Caco-2 (cell line): ENCODE results near the gene HSPA1B. TPM values are rescaled to one million over a fixed set of nuclear protein-coding genes. Genes with fewer than 3 reads are reported as not detected.
"Not testable (repeated sequence)": the region's sequence is repeated elsewhere in the genome, so short reads cannot be mapped to it uniquely, and the experiment has no call there.

Experiments
- BruUV-seq: library from RNA; stranded (reverse); fragments of 400-500 nt; replicated peaks from 2 replicates; lab custom pipeline; 2021; lab: Mats Ljungman, UMichigan
- CTCF ChIA-PET: fragments of 300-600 bp; sonication (Branson Sonifier 250); formaldehyde crosslinking; loops from one replicate; lab custom pipeline; 2022; ENCODE audit warnings: antibody characterized with exemption; lab: Charles Lee
- POLR2A ChIA-PET: fragments of 300-600 bp; sonication (Branson Sonifier 250); formaldehyde crosslinking; loops from one replicate; lab custom pipeline; 2022; ENCODE audit warnings: antibody characterized with exemption; lab: Charles Lee
- DNase-seq, 2 experiments: peaks; one replicate each; pipeline versions ENCODE4 v3.0.0 to v3.0.0-alpha.2; 2020 to 2022
- H3K27me3 ChIP-seq: replicated peaks from 2 replicates; pipeline ENCODE4 v1.6.0; 2011; ENCODE audit warnings: low read length; ENCODE audit not compliant: control insufficient read depth, insufficient read depth
- H3K36me3 ChIP-seq: 2 replicates; pipeline ENCODE4 v1.5.1; 2011; ENCODE audit warnings: low read length; ENCODE audit not compliant: control insufficient read depth, insufficient read depth
- H3K4me1 ChIP-seq: fragments of 250-450 bp; sonication (Bioruptor Pico); 2 replicates; pipeline ENCODE4 v1.5.1; 2020; ENCODE audit warnings: mild to moderate bottlenecking
- H3K4me3 ChIP-seq: 2 replicates; pipeline ENCODE4 v1.5.1; 2011; ENCODE audit warnings: low read depth, mild to moderate bottlenecking, control low read depth, low read length
- H3K9me3 ChIP-seq: fragments of 250-450 bp; sonication (Bioruptor Pico); 2 replicates; pipeline ENCODE4 v1.5.1; 2020; ENCODE audit warnings: mild to moderate bottlenecking, moderate library complexity
- H3K27ac Mint-ChIP-seq: one replicate; pipeline ENCODE4 v1.8.0; 2022; ENCODE audit warnings: mixed read lengths; ENCODE audit not compliant: unreplicated experiment
- H3K27me3 Mint-ChIP-seq: one replicate; pipeline ENCODE4 v1.8.0; 2022; ENCODE audit warnings: mixed read lengths; ENCODE audit not compliant: insufficient read depth, unreplicated experiment
- H3K36me3 Mint-ChIP-seq: one replicate; pipeline ENCODE4 v1.8.0; 2022; ENCODE audit warnings: mild to moderate bottlenecking, mixed read lengths; ENCODE audit not compliant: insufficient read depth, unreplicated experiment
- H3K4me1 Mint-ChIP-seq: one replicate; pipeline ENCODE4 v1.8.0; 2022; ENCODE audit warnings: low read depth, mixed read lengths; ENCODE audit not compliant: unreplicated experiment
- H3K4me3 Mint-ChIP-seq: one replicate; pipeline ENCODE4 v1.8.0; 2022; ENCODE audit warnings: mild to moderate bottlenecking, moderate library complexity, mixed read lengths; ENCODE audit not compliant: unreplicated experiment
- H3K9me3 Mint-ChIP-seq: one replicate; pipeline ENCODE4 v1.8.0; 2022; ENCODE audit warnings: mixed read lengths; ENCODE audit not compliant: unreplicated experiment
- intact Hi-C: fragments of 100-400 bp; cut with micrococcal nuclease; formaldehyde crosslinking; loops from one replicate; pipeline ENCODE4 v1.10.0; 2022; ENCODE audit not compliant: unreplicated experiment
- total RNA-seq: library from RNA; stranded (reverse); gene quantifications from 2 replicates; pipeline ENCODE4 v1.2.3, GENCODE V29; 2022
- TF ChIP-seq, protein P1 (sequence below), 2 experiments: fragments of 200-600 bp in 1 of 2; IDR thresholded peaks; 1 replicate in 1 of 2; 2 replicates in 1 of 2; pipeline versions ENCODE4 v1.5.1 to v1.8.0; 2011 to 2022; ENCODE audit warnings: antibody characterized with exemption in 1 of 2, control low read depth in 1 of 2, inconsistent platforms in 1 of 2, low read depth in 1 of 2, low read length in 1 of 2, mild to moderate bottlenecking in 1 of 2, moderate library complexity in 1 of 2; ENCODE audit not compliant: insufficient read depth in 1 of 2, severe bottlenecking in 1 of 2, unreplicated experiment in 1 of 2

Gene HSPA1B
- total RNA-seq, 1 experiment from 2014 or later: 99.0 TPM

DNA sequence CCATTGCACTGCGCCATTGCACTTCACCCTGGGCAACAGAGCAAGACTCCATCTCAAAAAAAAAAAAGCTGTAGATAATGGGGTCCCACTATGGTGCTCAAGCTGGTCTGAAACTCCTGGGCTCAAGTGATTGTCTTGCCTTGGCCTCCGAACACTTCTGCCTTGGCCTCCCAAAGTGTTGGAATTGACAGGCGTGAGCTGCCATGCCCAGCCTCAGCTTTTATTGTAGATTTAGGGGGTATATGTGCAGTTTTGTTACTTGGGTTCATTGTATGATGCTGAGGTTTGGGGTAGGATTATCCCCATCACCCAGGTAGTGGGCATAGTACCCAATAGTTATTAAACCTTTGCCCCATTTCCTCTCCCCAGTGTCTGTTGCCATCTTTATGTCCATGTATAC lies 11.4 kb downstream of the HSPA1B start:
- Mint-ChIP-seq H3K27me3 (no peaks in the 10 kb centered on the region), H3K4me1 (peaks cover 18% of the 10 kb centered on the region), H3K27ac (no peak overlapping the region), H3K4me3 (peak overlapping the region; percentile 46), H3K9me3 (no peaks in the 10 kb centered on the region), H3K36me3 (peaks cover 93% of the 10 kb centered on the region)
- H3K4me3 ChIP-seq: no peak overlapping the region
- intact Hi-C loops: no loop called here
- no peaks in the 10 kb centered on the region for H3K9me3 ChIP-seq
- H3K4me1 ChIP-seq: peaks cover 13% of the 10 kb centered on the region
- ChIA-PET CTCF (interaction anchor here (0.6 kb wide), 1 partner anchor 357 kb away, joined by 3 read pairs; no protein-coding TSS in a partner anchor), POLR2A (interaction anchor here (0.6 kb wide), 1 partner anchor 18 kb away, joined by 7 read pairs; no protein-coding TSS in a partner anchor)
- H3K27me3 ChIP-seq: no peaks in the 10 kb centered on the region
- no TSS peak for BruUV-seq
- no peak for DNase-seq
- TF ChIP-seq, protein P1, sequence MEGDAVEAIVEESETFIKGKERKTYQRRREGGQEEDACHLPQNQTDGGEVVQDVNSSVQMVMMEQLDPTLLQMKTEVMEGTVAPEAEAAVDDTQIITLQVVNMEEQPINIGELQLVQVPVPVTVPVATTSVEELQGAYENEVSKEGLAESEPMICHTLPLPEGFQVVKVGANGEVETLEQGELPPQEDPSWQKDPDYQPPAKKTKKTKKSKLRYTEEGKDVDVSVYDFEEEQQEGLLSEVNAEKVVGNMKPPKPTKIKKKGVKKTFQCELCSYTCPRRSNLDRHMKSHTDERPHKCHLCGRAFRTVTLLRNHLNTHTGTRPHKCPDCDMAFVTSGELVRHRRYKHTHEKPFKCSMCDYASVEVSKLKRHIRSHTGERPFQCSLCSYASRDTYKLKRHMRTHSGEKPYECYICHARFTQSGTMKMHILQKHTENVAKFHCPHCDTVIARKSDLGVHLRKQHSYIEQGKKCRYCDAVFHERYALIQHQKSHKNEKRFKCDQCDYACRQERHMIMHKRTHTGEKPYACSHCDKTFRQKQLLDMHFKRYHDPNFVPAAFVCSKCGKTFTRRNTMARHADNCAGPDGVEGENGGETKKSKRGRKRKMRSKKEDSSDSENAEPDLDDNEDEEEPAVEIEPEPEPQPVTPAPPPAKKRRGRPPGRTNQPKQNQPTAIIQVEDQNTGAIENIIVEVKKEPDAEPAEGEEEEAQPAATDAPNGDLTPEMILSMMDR (IDR thresholded peaks at IDR 0.05; ENCODE audit: insufficient read depth in 1 of 2, low read depth in 1 of 2, low read length in 1 of 2, severe bottlenecking in 1 of 2, unreplicated experiment in 1 of 2): no peak
- peaks cover 9% of the 10 kb centered on the region for H3K36me3 ChIP-seq

GRCh38 chr6:31839779-31840126 lies 12.2 kb downstream of the HSPA1B start:
- CTCF ChIA-PET, DNase-seq, H3K9me3 ChIP-seq, H3K27me3 Mint-ChIP-seq, H3K27me3 ChIP-seq, H3K27ac Mint-ChIP-seq, BruUV-seq, H3K4me3 ChIP-seq, H3K36me3 ChIP-seq, intact Hi-C loops, H3K9me3 Mint-ChIP-seq, H3K4me3 Mint-ChIP-seq: not testable (repeated sequence)
- POLR2A ChIA-PET: interaction anchor here (0.6 to 1.0 kb wide), 4 partner anchors 12 to 99 kb away, joined by 3 to 7 read pairs (median 3); partner anchors contain the start of gene HSPA1B
- H3K4me1 ChIP-seq: peaks cover 13% of the 10 kb centered on the region
- Mint-ChIP-seq H3K4me1 (peaks cover 12% of the 10 kb centered on the region), H3K36me3 (peaks cover 88% of the 10 kb centered on the region)

GRCh38 chr6:31842053-31842452 lies 14.5 kb downstream of the HSPA1B start:
- no peak for DNase-seq
- Mint-ChIP-seq H3K4me3 (no peak overlapping the region), H3K27ac (no peak overlapping the region), H3K4me1 (peaks cover 21% of the 10 kb centered on the region), H3K27me3 (no peaks in the 10 kb centered on the region), H3K36me3 (peaks cover 74% of the 10 kb centered on the region), H3K9me3 (no peaks in the 10 kb centered on the region)
- Histone ChIP-seq H3K4me3 (no peak overlapping the region), H3K36me3 (peaks cover 7% of the 10 kb centered on the region), H3K4me1 (peaks cover 26% of the 10 kb centered on the region), H3K27me3 (no peaks in the 10 kb centered on the region), H3K9me3 (no peaks in the 10 kb centered on the region)
- BruUV-seq: no TSS peak
- TF ChIP-seq, protein P1 (IDR thresholded peaks at IDR 0.05; ENCODE audit: insufficient read depth in 1 of 2, low read depth in 1 of 2, low read length in 1 of 2, severe bottlenecking in 1 of 2, unreplicated experiment in 1 of 2): no peak
- intact Hi-C loops: no loop called here
- POLR2A ChIA-PET: no interaction called here
- CTCF ChIA-PET: no interaction called here
